Hematopoietic multipotent progenitor cell treated with erythropoietin and hydrocortisone succinate and interleukin-3 and kit ligand, for 6 days (in vitro differentiated cells): ENCODE results near the gene SMYD1.

ENCODE experiments used
- DNase-seq: peaks from one replicate; pipeline ENCODE4 v3.0.0-alpha.2; 2015

The SMYD1 gene

GRCh38 chr2:88090446-88091283 lies 23.0 kb downstream of the SMYD1 start:
- no peak for DNase-seq

- peak; percentile 41 for DNase-seq
Observed at GRCh38 chr2:88091943-88092342, 24.3 kb downstream of the SMYD1 start.

DNA sequence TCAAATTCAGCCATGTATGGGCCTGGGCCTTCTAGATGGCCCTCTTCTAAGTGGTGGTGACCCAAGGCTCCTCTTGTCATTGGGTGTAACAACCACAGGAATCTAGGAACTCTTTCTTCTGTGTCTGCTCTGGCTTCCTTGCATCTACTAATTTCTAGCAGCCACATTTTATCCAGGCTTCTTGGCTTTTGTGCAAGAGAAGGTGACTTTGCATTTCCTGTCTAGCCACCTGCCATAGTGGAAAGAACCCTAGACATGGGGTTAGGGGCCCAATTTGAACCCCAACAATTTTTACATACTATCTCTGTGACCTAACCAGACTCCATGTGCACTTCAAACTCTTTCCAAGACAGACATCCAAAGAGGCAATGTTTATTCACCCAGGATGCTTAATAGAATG lies 25.1 kb downstream of the SMYD1 start:
- no peak for DNase-seq

DNA sequence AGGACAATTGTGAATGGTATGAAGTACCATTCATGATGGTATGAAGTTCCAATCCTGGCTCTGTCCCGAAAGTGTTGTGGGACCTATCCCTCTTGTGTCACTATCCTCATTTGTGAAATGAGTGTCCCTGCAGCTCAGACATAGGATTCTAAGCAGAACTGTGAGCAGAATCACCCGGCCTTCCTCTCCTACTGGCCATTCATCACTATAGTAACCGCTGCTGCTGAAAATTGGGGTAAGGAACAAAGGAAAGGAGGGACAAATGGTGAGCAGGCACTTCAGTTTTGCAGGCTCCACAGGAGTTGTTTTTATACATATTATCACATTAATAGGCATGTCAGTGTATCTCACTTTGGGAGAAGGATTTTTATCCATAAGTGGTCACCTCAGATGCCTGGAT lies 27.4 kb downstream of the SMYD1 start:
- no peak for DNase-seq

DNA sequence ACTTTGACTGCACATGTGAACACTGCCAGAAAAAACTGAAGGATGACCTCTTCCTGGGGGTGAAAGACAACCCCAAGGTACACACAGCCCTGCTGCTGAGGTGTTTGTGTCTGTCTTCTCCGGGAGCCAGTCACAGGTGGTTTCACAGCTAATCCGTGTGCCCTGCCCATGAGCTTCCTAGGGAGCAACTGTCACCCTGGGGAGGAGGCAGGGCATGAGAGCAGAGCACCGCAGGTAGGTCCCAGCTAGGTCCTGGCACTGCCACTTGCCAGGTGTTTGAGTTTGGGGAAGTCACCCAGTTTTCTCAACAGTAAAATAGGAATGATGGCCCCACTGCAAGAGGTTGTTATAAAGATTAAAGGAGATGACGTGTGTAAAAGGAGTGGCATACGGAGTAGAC lies 29.1 kb downstream of the SMYD1 start:
- DNase-seq: no peak

- no peak for DNase-seq
Observed at GRCh38 chr2:88097192-88097591, 29.6 kb downstream of the SMYD1 start.

DNA sequence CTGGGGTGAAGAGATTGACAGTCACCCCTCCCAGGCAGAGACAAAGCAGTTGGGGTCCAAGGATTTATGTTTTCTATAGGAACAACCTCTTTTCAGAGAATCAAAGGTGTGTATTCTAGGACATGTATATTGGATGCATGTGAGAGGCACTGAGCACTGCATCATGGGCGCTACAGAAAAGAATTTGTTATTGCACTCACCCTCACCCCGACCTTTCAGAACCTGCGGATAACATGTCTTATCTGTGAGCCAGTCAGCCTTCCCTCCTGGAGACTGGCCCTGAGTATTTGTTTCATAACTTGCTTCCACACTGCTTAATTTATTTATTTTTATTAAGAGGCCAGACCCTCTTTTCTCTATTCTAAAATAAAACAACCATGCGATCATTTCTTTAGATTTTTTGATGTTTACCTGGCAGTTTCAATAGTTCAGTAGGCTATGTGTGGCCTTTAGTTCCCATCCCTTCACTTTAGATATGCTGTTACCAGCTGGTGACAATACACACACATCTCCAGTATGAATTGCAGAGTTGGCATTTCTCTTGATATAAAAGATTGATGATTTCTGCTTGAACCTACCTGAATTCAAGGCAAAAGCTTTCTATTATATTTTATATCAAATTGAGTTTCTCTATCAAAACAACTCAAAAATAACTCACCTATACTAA lies 30.4 kb downstream of the SMYD1 start:
- DNase-seq: no peak

DNA sequence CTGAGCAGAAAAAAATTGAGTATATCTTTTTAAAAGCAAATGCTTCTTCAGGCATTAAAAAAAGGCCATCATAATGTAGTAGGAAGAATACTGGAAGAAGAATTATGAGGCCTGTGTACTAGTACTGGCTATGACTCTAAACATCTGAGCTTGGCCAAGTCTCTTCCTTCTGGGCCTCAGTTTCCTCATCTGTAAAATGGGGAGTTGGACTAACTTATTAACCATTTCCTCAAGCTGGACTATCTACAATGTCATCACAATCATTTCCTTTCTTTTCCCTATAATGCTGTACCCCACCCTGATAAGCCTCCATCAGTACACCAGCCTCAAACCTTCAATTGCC lies 30.9 kb downstream of the SMYD1 start:
- no peak for DNase-seq

- DNase-seq: peak; percentile 13
Observed at GRCh38 chr2:88099798-88100488, 32.3 kb downstream of the SMYD1 start.

DNA sequence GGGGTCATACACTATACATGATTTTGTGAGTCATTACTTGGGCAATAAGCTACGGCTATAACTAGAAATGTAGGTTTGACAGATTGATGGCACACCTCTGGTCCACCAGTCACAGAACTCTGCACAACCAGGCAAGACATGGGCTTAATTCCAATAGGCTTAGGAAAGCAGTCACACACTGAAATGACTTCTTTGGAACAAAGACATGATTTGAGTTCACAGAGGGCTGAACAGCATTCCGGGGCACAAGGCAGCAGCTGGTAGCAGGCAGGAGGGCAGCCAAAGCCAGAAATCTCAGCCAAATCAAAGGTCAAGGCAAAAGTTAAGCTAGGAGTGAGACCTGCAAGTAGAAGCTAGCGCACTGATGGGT lies 32.8 kb downstream of the SMYD1 start:
- no peak for DNase-seq

- DNase-seq: no peak
Observed at GRCh38 chr2:88108796-88109195, 41.2 kb downstream of the SMYD1 start.

GRCh38 chr2:88110830-88111229 lies 43.2 kb downstream of the SMYD1 start:
- no peak for DNase-seq

DNA sequence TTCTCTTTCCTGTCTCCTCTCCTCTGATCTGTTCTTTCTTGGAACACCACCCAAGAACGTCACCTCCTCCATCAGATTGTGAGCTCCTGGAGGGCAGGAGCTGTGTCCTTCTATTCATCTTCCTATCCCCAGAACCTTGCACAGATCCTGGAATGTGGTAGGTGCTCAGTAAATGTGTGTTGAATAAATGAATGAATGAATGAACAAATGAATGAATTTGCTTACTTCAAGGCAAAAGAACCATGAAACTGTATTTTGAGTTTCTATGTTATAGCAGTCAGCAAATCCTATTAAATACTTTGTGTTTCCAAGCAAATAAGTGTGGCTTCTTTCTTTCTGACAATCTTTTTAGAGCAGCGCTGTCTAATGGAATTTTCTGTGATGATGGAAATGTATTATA lies 45.4 kb downstream of the SMYD1 start:
- DNase-seq: no peak

GRCh38 chr2:88114889-88115288 lies 47.3 kb downstream of the SMYD1 start:
- DNase-seq: no peak

GRCh38 chr2:88115825-88116518 lies 48.3 kb downstream of the SMYD1 start:
- DNase-seq: no peak

GRCh38 chr2:88116669-88117432 lies 49.2 kb downstream of the SMYD1 start:
- no peak for DNase-seq

DNA sequence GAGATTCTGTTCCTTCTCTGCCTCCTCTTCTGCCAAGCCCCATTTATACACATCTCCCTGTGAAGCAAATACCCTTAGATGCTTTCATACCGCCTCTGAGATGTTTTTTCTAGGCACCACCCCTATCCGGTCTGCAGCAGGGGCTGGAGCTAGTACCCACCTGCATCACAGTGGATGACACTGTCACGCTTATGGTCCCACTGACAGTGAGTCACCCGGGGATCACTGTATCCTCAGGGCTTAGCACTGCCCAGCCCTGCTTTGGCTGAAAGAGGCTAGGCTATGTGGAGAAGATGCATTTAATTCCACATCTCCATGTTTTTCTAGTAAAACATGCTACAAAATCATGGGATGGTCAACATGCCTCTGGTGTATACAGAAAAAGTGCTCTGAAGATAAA lies 50.3 kb downstream of the SMYD1 start:
- DNase-seq: no peak

DNA sequence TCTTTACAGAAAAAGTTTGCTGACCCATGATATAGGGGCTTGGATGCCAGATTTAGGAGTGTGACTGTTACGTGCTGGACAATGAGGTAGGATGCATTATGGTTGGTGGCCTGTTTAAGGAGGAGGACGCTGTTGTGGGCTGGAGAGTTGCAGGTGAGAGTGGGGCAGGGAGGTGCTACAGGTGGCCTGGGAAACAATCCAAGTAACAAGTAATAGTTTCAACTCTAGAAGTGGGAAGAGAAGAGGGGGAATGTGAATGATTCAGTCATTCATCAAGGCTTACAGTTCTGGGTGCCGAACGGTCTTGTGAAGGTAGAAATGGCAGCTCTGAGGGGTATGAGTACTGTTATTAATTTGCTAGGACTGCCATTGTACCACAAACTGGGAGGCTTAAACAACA lies 54.1 kb downstream of the SMYD1 start:
- DNase-seq: no peak

- DNase-seq: no peak
Observed at GRCh38 chr2:88122141-88122884, 54.7 kb downstream of the SMYD1 start.

DNA sequence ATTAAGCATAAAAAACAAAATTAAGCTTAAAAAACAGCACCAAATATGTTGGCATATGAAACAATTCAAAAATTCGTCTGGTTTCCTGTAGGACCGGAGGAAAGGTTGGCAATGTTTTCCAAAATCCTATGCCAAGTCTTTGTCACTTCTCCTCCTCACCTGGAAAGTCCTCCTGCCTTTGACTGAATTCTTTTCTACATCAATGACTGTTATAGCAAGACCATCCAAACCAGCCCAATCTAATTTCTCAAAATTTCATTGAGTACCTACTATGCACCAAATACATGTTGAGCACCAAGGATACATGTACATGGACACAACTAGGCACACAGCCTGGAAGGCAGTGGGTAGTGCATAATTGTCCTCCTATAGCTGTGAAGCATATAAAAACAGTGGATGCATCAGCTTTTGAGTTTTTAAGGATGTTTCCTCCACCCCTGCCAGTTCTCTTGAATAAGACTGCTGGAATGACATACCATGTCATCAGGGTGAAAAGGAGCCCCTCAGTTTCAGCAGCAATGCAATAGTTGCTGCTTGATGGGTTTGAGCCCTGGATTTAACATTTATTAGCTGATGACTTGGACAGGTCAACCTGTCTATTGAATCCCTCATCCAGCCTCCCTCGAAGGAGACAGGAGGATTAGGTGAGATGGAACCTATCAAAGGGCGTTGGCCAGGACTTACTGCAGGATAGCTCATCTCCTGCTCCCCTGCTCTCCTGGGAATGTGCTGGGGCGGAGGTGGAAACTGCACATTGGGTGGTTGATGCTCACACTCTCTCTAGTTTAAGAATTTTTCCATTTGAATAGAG lies 55.7 kb downstream of the SMYD1 start:
- no peak for DNase-seq
